Esophagus muscularis mucosa (tissue), 4 donors: ENCODE results near the gene ETFRF1. TPM values are rescaled to one million over a fixed set of nuclear protein-coding genes. Genes with fewer than 3 reads are reported as not detected.
A peak's percentile ranks its signal among the peaks of the same experiment; 100 is the strongest.

Source experiments
- DNase-seq: peaks from one replicate; pipeline ENCODE4 v3.0.0-alpha.2; 2017; ENCODE audit errors: extremely low spot score
- H3K27ac ChIP-seq, 4 donors: fragments of 200-600 bp; sonication (generic); replicated peaks in 1 of 4; 1 replicate in 3 of 4; 2 replicates in 1 of 4; pipeline ENCODE4 v1.5.1; 2016 to 2019; ENCODE audit warnings: mild to moderate bottlenecking in 1 of 4
- H3K27me3 ChIP-seq, 4 donors: fragments of 200-600 bp; sonication (generic); one replicate each; pipeline versions ENCODE4 v1.5.1 to v1.6.0; 2016 to 2019
- H3K36me3 ChIP-seq, 4 donors: fragments of 200-600 bp; sonication (generic); one replicate each; pipeline ENCODE4 v1.5.1; 2016 to 2019
- H3K4me1 ChIP-seq, 4 donors: fragments of 200-600 bp; sonication (generic); one replicate each; pipeline ENCODE4 v1.5.1; 2016 to 2019
- H3K4me3 ChIP-seq, 4 donors: fragments of 200-600 bp; sonication (generic); 1 replicate in 2 of 4; 2 replicates in 2 of 4; pipeline ENCODE4 v1.5.1; 2016 to 2019; ENCODE audit warnings: mild to moderate bottlenecking in 4 of 4, moderate library complexity in 1 of 4
- H3K9me3 ChIP-seq, 4 donors: fragments of 200-600 bp; sonication (generic); 1 replicate in 3 of 4; 2 replicates in 1 of 4; pipeline ENCODE4 v1.5.1; 2016 to 2019
- EP300 ChIP-seq: sonication (generic); formaldehyde crosslinking; IDR thresholded peaks from one replicate; pipeline ENCODE4 v1.6.1; 2017; ENCODE audit warnings: antibody characterized with exemption
- POLR2A ChIP-seq: fragments of 450-650 bp; IDR thresholded peaks from one replicate; pipeline ENCODE4 v1.6.1; 2017; ENCODE audit warnings: antibody characterized with exemption, moderate library complexity, mild to moderate bottlenecking, low read depth
- POLR2AphosphoS5 ChIP-seq, 2 donors: sonication (generic); formaldehyde crosslinking; IDR thresholded peaks; one replicate each; pipeline ENCODE4 v1.6.1; 2017; ENCODE audit warnings: antibody characterized with exemption in 2 of 2
- WGBS: methylation state at CpG from one replicate; pipeline ENCODE4 v1.1.5; 2018; 5-methylcytosine and 5-hydroxymethylcytosine counted together
- intact Hi-C: fragments of 100-400 bp; cut with DNase I; formaldehyde crosslinking; loops from one replicate; pipeline ENCODE4 v1.15.1; 2023
- total RNA-seq, 4 donors: library from RNA; depleted of rRNA; stranded (reverse); fragments of >200 nt; gene quantifications; one replicate each; pipeline versions ENCODE4 v1.1.0 to v1.2.1, GENCODE V29; 2016
- TF ChIP-seq, protein P1 (sequence below), 3 experiments: fragments of 200-600 bp in 2 of 3; fragments of 450-650 bp in 1 of 3; sonication (generic) in 2 of 3; IDR thresholded peaks; one replicate each; pipeline ENCODE4 v1.5.1; 2017 to 2019; ENCODE audit warnings: antibody characterized with exemption in 3 of 3, mild to moderate bottlenecking in 2 of 3, moderate library complexity in 1 of 3

Gene ETFRF1, protein sequence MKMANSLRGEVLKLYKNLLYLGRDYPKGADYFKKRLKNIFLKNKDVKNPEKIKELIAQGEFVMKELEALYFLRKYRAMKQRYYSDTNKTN
- total RNA-seq = 10 to 100 TPM; 26.4 to 61.9 (median 40.3) TPM

DNA sequence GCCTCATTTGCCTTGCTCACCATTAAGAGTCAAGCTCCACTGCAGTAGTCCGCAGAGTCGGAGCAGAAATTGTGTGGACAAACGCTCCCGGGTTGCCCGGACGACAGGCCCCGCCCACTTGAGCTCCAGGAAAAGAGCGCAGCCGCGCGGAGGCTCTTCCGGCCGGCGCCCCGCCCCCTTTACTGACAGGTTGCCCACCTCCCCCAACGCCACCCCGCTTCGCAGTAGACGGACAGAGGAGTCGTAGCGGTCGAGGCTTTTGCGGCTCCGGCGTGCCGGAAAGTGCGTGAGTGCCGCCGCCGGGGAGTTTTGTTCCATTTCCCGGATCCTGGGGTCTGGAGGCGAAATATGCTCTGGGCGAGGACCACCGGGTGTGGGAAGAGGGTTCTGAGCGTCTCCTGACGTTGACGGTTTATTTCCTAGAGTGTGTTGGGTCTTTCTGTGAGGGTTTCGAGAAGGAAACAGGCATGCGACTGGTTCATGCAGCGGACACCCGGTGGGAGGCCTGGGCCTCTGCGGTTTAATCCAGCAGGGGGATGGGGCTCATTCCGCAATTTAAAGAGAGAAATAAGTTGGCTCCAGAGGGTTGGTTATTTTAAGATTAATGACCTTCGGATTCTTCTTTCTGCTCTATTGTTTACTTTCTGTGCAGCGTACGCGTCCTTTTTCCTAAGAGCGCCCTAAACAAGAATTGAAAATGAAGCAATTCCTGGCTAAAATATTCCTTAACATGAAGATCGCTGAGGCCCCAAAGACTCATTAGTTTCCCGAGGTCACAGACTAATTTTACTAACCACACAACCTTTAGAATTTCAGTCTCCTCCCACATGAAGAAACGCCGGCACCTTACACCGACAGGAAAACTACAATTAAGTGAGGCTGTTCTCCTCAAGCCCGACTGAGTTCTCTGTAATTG lies at the start of gene ETFRF1, which contains the start of gene DNAI7:
Gene ETFRF1, plus strand, starts transcription at position 182 of the 916 bp plus-strand sequence. CDS start 8,720 bp downstream, outside the sequence.
Gene DNAI7, minus strand, starts transcription at position 105 of the 916 bp plus-strand sequence. Its CDS starts 82 bp downstream, at position 23.
- peak within 1 kb of the TSS; percentile 92 to 96 (median 92) for H3K27ac ChIP-seq
- 0% methylated on average over 23 of the region's 54 CpGs for WGBS
- DNase-seq = peak; percentile 99
- no peak for TF ChIP-seq POLR2A
- TF ChIP-seq, protein P1, sequence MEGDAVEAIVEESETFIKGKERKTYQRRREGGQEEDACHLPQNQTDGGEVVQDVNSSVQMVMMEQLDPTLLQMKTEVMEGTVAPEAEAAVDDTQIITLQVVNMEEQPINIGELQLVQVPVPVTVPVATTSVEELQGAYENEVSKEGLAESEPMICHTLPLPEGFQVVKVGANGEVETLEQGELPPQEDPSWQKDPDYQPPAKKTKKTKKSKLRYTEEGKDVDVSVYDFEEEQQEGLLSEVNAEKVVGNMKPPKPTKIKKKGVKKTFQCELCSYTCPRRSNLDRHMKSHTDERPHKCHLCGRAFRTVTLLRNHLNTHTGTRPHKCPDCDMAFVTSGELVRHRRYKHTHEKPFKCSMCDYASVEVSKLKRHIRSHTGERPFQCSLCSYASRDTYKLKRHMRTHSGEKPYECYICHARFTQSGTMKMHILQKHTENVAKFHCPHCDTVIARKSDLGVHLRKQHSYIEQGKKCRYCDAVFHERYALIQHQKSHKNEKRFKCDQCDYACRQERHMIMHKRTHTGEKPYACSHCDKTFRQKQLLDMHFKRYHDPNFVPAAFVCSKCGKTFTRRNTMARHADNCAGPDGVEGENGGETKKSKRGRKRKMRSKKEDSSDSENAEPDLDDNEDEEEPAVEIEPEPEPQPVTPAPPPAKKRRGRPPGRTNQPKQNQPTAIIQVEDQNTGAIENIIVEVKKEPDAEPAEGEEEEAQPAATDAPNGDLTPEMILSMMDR (IDR thresholded peaks at IDR 0.05) = peak in 1 of 3 experiments; percentile 7
- TF ChIP-seq POLR2AphosphoS5 (IDR thresholded peaks at IDR 0.05) = peak; percentile 91 to 97
- no peaks in the 10 kb centered on the region for H3K27me3 ChIP-seq
- no peaks in the 10 kb centered on the region for H3K9me3 ChIP-seq
- intact Hi-C loops = loop anchor here (5.0 kb wide), 1 partner anchor 42 kb away; no protein-coding TSS in a partner anchor
- H3K4me3 ChIP-seq = peak within 1 kb of the TSS; percentile 65 to 80 (median 72)
- peaks cover 8 to 26% (median 20%) of the 10 kb centered on the region in 4 donors for H3K4me1 ChIP-seq
- no peaks in the 10 kb centered on the region for H3K36me3 ChIP-seq

DNA sequence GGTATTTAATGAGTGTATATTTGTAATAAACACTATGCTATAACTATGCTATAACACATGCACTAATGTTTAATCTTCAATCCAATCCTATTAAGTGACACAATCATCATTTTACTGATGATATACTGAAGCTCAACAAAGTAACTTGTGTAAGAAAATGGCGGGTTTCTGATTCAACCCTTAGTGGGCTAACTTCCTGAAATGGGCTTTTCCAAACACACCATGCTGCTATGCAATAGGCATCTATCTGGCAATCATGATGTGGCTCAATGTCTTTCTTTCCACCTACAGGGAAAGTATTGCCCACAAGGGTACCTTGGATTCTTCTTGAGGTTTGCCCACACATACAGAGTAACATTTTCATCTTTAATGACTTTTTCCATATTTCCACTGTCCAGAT lies 48.4 kb upstream of the ETFRF1 start:
- intact Hi-C loops = no loop called here
- no peak for DNase-seq
- H3K27ac ChIP-seq = no peak overlapping the region
- H3K4me3 ChIP-seq = no peak overlapping the region
- 100% methylated on average over 1 of the region's 1 CpG for WGBS
- TF ChIP-seq EP300 (no peak), POLR2A (no peak)
- H3K27me3 ChIP-seq = no peaks in the 10 kb centered on the region
- H3K4me1 ChIP-seq = peaks cover 0 to 6% (median 2%) of the 10 kb centered on the region in 4 donors
- H3K36me3 ChIP-seq = no peaks in the 10 kb centered on the region
- H3K9me3 ChIP-seq = no peaks in the 10 kb centered on the region

DNA sequence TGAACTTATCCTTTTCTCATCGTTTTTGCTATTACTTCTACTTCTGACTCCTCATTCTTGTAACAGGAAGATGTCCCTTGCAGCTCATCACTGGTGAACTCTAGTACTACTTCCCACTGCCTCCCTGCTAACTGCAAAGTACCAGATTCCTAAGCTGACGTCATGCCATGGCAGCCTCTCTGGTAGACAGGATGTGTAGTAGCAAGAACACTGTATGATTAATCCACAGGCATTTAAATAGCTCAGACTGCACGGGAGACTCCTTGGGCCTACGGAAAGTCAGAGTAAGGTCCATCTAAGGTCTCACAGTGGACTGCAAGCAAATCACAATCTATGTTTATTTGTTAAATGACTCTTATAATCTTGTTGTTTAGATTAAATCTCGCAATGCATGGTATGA lies 43.6 kb upstream of the ETFRF1 start:
- Histone ChIP-seq H3K27ac (peak overlapping the region in 3 of 4 donors; percentile 36 to 61 (median 59)), H3K4me1 (peaks cover 0 to 18% (median 5%) of the 10 kb centered on the region in 4 donors), H3K9me3 (no peaks in the 10 kb centered on the region), H3K4me3 (no peak overlapping the region), H3K27me3 (no peaks in the 10 kb centered on the region), H3K36me3 (no peaks in the 10 kb centered on the region)
- no peak for TF ChIP-seq POLR2A
- peak; percentile 48 to 69 for TF ChIP-seq POLR2AphosphoS5 (IDR thresholded peaks at IDR 0.05)
- no peak for TF ChIP-seq EP300
- TF ChIP-seq, protein P1 (IDR thresholded peaks at IDR 0.05) = peak in 1 of 3 experiments; percentile 11
- DNase-seq = no peak
- intact Hi-C loops = no loop called here
- WGBS = 22% methylated on average over 5 of the region's 5 CpGs

DNA sequence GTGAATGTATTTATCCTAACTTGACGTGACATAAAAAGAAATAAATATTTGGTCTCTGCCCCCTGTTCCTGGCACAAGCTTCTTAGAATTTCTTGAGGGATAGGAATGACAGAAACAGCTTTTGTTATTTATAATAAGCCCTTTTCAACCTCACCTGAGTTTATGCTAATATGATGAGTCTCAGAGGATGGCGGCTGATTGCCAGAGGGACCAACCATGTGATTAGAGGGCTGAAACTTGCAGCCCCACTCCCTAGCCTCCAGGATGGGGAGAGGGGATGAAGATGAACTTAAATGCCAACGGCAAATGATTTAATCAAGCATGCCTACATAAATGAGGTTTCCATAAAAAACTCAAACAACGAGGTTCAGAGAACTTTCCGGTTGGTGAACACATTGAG lies 43.0 kb upstream of the ETFRF1 start:
- intact Hi-C loops = no loop called here
- Histone ChIP-seq H3K27me3 (no peaks in the 10 kb centered on the region), H3K36me3 (no peaks in the 10 kb centered on the region), H3K9me3 (no peaks in the 10 kb centered on the region), H3K27ac (peak overlapping the region in 3 of 4 donors; percentile 36 to 61 (median 59)), H3K4me1 (peaks cover 0 to 18% (median 5%) of the 10 kb centered on the region in 4 donors), H3K4me3 (no peak overlapping the region)
- WGBS = 76% methylated on average over 5 of the region's 5 CpGs
- DNase-seq = no peak
- TF ChIP-seq EP300 (no peak), POLR2AphosphoS5 (IDR thresholded peaks at IDR 0.05) (no peak), POLR2A (no peak)
- TF ChIP-seq, protein P1 (IDR thresholded peaks at IDR 0.05) = no peak

DNA sequence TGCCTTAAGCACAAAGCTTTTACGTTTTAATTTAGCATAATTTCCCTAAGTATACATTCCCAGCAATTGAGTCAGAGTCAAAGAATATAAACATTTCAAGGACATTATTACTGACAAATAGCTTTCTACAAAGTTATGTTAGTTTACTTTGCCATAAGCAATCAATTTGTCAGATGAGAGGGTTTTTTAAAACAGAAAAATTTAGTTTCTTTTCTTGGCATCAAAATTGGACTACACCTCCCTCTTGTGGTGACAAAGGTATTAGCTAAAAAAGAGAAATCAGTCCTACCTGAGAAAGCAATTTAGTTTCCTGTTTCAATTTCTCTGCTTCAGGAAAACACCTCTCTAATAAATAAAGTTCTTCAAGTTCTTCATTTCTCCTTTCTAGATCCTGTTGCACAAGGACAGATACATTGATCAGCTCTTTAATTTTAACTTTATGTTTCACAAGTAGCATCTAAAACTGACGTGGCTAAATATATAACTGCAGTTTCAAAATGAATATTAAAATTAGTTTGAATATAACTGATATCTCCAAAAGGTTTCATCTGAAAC lies 39.9 kb upstream of the ETFRF1 start:
- H3K36me3 ChIP-seq = no peaks in the 10 kb centered on the region
- no peak for DNase-seq

More for the DNA sequence above, 39.9 kb upstream of the ETFRF1 start:
- TF ChIP-seq, protein P1 (IDR thresholded peaks at IDR 0.05) = peak; percentile 56 to 67 (median 64)
- TF ChIP-seq POLR2AphosphoS5 (IDR thresholded peaks at IDR 0.05) = no peak
- H3K4me3 ChIP-seq = no peak overlapping the region
- intact Hi-C loops = no loop called here
- no peaks in the 10 kb centered on the region for H3K9me3 ChIP-seq
- H3K27me3 ChIP-seq = no peaks in the 10 kb centered on the region
- 61% methylated on average over 2 of the region's 2 CpGs for whole genome bisulfite sequencing
- no peak overlapping the region for H3K27ac ChIP-seq
- peaks cover 0 to 18% (median 5%) of the 10 kb centered on the region in 4 donors for H3K4me1 ChIP-seq
